Measurements from ENCODE around the gene UST. TPM values are rescaled to one million over a fixed set of nuclear protein-coding genes. Genes with fewer than 3 reads are reported as not detected.
"Not testable (repeated sequence)": the region's sequence is repeated elsewhere in the genome, so short reads cannot be mapped to it uniquely, and the experiment has no call there.

The UST gene
- total RNA-seq, 2 experiments from 2014 or later: 8.1 to 9.0 TPM

DNA sequence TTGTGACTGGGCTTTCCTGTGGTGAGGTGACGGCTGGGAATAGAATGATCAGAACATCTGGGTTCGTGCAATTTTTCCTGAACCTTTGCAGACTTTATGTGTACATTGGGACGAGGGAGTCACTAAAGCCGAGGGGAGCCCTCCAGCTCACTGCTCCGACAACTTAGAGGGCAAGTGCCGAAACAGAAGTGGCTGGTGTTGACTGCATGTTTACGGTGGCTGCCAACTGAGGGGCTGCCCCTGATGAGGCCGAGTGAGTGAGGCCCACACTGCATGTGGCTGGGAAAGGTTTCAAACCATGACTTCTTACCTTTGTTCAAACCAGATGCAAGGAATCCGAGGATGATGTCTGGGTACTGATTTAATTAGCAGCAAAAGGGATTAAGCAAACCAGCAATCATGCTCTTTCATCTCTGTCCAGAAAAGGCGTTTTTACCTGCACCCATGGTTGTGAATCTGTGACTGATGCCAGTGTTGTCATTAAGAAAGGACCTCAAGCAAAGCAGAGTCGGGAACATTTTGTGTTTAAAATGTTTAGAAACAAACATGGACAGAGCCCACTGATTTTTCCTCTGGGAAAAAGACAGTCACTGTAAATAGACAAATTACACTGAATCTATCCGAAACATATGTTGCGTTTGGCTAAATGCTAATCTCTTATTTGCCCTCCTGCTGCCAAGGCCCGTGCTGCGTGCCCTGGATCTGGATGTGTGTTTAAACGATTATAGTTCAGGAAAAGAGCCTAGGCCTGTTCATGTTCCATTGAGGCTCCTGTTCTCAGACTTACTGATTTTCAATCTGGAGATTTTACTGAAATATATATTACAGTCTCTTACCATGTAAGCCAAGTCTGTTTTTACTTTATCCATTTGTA, 105.1 kb downstream of the UST start:
- POLR2A ChIA-PET: no interaction called here

DNA sequence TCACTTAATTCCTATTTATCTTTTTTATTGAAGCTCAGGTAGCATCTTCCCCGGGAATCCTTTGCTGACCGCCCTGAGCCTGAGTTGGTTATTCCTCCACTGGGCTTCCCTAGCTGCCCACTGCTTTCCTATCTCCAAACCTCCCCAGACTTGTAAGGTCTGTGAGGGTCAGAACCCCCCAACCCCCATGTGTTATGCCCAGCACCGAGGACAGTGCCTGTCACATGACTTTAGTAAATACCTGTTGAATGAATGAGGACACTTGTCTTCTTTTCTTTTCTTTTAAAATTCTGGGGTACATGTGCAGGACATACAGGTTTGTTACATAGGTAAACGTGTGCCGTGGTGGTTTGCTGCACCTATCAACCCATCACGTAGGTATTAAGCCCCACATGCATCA, 105.9 kb downstream of the UST start:
- ChIA-PET POLR2A (no interaction called here), CTCF (no interaction called here)

More for the DNA sequence above, 105.1 kb downstream of the UST start:
- CTCF ChIA-PET: no interaction called here

DNA sequence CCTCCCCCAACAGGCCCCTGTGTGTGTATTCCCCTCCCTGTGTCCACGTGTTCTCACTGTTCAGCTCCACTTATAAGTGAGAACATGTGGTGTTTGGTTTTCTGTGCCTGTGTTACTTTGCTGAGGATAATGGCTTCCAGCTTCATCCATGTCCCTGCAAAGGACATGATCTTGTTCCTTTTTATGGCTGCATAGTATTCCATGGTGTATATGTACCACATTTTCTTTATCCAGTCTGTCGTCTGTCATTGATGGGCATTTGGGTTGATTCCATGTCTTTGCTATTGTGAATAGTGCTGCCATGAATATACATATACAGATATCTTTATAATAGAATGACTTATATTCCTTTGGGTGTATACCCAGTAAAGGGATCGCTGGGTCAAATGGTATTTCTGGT, 106.3 kb downstream of the UST start:
- CTCF ChIA-PET, POLR2A ChIA-PET: not testable (repeated sequence)

DNA sequence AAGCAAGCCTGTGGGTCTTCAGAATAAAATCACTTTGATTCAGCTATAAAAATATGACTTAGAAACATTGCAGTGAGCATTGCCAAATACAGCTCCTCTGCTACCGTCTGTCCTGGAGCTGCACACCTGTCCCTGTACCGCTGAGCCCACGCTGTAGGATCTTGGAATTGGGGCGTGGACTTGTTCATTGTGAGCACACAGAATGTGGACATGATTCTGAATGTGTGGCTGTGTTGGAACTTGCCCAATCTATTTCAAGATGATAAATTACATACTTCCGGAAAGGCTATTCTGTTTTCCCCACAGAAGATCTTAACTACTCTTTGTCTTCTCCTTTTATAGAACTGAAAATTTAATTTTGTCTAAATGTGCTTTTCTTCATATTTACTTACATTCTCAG, 107.3 kb downstream of the UST start:
- CTCF ChIA-PET: no interaction called here

DNA sequence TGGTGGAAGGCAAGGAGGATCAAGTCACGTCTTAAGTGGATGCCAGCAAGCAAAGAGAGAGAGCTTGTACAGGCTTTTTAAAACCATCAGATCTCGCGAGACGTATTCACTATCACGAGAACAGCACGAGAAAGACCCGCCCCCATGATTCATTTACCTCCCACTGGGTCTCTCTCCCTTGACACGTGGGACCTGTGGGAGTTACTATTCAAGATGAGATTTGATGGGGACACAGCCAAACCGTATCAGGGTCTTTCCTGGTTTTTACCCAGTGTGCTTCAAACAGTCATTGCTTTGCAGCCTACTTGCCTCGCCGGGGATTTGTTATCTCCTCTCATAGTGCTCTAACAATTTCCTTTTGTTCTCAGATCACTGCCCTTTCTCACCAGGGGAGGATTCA, 108.2 kb downstream of the UST start:
- CTCF ChIA-PET: interaction anchor here (0.9 kb wide), 1 partner anchor 19 kb away, joined by 3 read pairs; no protein-coding TSS in a partner anchor
- POLR2A ChIA-PET: interaction anchor here (1.0 kb wide), 1 partner anchor 13 kb away, joined by 3 read pairs; no protein-coding TSS in a partner anchor

More for the DNA sequence above, 107.3 kb downstream of the UST start:
- POLR2A ChIA-PET: no interaction called here

DNA sequence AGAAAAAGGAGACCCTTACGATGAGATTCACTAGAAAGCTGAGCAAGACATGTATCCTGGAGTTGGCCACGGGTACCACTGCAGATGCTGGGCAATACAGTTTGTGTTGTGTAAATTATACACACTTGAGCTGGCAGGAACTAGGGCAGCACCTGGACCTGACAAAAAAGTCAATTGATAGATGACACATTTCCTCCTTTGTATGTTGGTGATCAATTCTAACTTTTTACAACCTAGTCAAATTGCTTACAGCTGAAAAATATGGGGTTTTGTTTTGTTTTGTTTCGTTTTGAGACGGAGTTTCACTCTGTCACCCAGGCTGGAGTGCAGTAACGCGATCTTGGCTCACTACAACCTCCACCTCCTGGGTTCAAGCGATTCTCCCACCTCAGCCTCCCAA, 108.9 kb downstream of the UST start:
- ChIA-PET POLR2A (interaction anchor here (1.0 kb wide), 1 partner anchor 12 kb away, joined by 3 read pairs; no protein-coding TSS in a partner anchor), CTCF (interaction anchor here (0.9 kb wide), 1 partner anchor 20 kb away, joined by 3 read pairs; no protein-coding TSS in a partner anchor)

DNA sequence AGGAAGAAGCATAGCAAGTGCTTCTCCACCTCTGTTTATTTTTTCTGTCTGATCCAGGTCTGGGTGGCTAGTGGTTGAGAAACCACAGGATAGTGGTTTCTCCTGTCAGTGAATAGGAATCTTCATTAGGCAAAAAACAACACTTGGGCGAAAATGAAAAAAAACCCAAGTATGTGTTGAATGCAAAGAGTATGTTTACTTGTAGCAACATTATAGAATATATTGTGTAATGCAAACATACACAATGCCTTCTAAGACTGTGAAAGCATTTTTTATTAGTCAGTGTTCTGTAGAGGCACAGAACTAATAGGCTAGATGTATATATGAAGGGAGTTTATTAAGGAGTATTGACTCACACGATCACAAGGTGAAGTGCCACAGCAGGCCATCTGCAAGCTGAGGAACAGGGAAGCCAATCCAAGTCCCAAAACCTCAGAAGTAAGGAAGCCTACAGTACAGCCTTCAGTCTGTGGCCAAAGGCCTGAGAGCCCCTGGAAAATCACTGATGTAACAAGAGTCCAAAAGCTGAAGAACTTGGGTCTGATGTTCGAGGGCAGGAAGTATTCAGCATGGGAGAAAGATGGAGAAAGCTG, 111.1 kb downstream of the UST start:
- POLR2A ChIA-PET: no interaction called here
- CTCF ChIA-PET: interaction anchor here (0.6 kb wide), 1 partner anchor 388 kb away, joined by 4 read pairs; no protein-coding TSS in a partner anchor

DNA sequence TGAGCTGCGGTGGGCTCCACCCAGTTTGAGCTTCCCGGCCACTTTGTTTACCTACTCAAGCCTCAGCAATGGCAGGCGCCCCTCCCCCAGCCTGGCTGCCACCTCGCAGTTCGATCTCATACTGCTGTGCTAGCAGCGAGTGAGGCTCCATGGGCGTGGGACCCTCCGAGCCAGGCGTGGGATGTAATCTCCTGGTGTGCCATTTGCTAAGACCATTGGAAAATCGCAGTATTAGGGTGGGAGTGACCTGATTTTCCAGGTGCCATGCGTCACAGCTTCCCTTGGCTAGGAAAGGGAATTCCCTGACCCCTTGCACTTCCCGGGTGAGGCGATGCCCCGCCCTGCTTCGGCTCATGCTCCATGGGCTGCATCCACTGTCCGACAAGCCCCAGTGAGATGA, 117.3 kb downstream of the UST start:
- CTCF ChIA-PET, POLR2A ChIA-PET: not testable (repeated sequence)

DNA sequence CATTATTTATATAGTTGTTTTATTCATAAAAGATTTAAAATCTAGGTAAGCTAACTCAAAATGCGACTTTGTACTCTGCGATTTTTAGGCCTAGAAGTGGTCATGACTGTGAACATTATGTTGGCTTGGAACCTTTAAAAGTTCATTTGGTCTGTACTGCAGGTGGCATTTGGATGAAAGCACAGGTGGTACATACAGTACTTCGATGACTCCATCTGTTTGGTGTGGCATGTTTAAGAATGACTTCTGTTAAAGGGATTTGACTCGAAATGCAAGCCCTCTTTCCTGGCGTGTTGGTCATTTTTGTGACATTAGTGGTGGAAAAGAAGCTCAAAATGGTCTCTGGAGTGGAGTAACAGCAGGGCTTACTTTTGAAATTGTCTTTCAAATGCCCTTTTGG, 118.1 kb downstream of the UST start:
- POLR2A ChIA-PET: no interaction called here
- CTCF ChIA-PET: interaction anchor here (0.5 kb wide), 1 partner anchor 165 kb away, joined by 4 read pairs; no protein-coding TSS in a partner anchor

DNA sequence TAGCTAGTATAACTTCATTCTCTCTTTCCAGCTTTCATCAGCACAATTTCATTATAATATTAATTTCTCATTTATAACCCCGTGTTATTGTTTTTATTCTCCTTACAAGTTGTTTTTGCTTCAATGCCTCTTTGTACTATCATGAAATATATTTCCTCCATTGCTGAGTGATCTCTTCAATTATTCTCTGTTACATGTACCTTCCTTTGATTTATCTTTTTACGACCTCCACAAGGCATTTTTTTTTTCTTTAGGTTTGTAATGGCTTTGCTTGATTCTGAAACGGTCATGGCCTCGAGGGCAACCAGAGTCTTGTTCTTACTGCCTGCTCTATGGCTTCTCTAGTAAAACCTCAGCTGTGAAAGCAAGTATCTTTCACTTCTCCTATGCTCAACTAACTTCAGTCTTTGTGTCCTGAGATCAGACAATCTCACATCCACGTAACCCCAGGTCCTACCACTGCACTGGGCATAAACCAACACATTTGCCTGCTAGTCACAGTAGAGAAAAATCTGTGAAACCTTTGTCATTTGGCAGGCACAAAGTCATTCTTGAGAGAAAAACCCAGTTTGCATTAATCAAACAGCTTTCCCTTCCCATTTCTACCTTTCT, 119.9 kb downstream of the UST start:
- ChIA-PET CTCF (interaction anchor here (0.7 kb wide), 1 partner anchor 77 kb away, joined by 3 read pairs; no protein-coding TSS in a partner anchor), POLR2A (no interaction called here)

DNA sequence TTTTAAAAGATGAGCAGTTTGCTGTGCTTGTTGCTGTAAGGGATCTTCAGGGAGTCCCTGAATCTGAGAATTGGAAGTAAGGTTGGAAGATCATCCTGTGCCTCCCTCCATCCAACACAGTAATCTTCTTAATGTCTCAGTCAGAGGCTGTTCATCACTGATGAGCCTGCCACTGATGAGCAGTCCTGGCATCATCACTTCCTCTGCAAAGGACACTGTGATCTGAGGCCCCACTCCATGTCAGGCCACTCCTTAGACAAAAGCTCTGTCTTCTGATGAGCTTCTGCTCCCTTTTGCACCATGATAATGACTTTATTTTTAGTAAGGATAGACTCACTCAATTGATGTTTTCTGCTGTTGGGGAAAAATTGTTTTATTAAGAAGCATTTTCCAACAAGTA, 121.0 kb downstream of the UST start:
- CTCF ChIA-PET: interaction anchor here (1.2 kb wide), 1 partner anchor 80 kb away, joined by 3 read pairs; no protein-coding TSS in a partner anchor
- POLR2A ChIA-PET: interaction anchor here (0.7 kb wide), 1 partner anchor 13 kb away, joined by 3 read pairs; no protein-coding TSS in a partner anchor

DNA sequence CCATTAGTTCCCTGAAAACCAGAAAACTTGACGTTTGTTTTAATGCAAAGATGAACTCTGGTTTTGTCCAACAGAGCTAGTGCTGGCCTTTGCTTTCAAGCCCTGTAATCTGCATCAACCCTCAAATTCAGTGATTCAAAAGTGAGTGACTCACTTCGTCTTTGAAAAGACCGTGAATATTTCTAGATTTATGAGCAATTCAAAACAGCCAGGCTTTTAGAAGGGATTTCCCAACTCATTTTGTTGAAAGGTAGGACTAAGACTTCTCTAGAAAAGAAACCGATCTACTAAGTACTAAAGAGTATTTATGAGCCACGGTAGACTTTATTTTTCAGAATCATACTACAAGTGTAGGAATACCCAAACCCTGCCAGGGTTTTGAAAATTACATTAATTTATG, 121.5 kb downstream of the UST start:
- ChIA-PET POLR2A (no interaction called here), CTCF (interaction anchor here (1.2 kb wide), 1 partner anchor 80 kb away, joined by 3 read pairs; no protein-coding TSS in a partner anchor)

DNA sequence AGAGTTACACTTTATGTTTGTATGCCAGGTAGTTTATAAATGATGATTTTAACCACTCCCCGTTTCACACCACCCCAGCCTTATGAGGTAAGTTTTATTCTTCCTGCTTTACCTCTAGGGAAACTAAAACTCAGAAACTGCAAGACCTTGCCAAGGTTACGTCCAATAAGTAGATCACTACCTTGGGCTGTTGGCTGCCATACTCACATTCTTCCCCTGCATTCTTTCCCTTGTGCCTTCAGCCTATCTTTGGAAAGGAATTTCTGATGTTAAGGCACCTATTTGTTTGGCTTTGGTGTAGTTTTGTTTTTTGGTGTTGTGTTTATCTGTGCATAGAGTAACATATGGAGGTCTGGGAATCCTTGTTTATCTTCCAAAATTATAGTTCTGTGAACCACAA, 122.1 kb downstream of the UST start:
- POLR2A ChIA-PET: no interaction called here

DNA sequence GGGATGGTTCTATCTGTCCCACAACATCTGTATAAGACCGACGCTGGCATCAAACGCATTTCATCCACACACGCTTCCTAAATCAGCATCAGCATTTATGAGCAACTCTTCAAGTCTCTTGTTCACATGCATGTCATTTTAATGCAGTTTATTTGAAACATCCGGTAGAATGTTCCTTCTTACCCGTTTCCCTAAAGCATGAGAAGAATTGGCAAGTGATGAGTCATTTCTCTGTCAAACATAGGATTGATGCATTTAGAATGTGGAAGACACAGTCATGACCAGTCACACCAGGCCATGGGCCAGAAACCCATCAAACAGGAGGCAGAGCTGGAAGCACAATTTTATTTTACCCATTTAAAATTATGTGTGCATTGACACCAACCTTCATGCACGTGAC, 122.8 kb downstream of the UST start:
- POLR2A ChIA-PET: interaction anchor here (0.6 kb wide), 1 partner anchor 109 kb away, joined by 3 read pairs; no protein-coding TSS in a partner anchor

More for the DNA sequence above, 122.1 kb downstream of the UST start:
- CTCF ChIA-PET: interaction anchor here (0.9 kb wide), 1 partner anchor 79 kb away, joined by 3 read pairs; no protein-coding TSS in a partner anchor

DNA sequence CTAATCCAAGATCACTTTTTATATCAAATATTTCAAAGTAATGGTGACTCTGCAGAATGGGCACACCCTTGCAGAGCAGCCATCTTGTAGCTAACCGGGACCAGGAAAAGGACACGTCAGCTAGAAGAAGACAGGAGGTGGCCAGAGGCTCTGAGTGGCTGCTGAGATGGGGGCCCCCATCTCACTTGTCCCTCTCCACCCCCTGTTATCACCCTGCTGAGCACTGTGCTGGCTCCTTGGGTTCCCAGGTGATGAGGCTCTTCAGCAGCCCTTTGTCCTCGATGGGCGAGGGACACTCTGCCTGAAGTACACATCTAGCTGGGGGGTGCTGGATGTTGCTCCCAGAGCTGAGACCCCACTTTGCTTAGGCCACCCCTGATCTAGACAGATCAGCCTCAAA, 126.3 kb downstream of the UST start:
- CTCF ChIA-PET: interaction anchor here (0.7 kb wide), 1 partner anchor 72 kb away, joined by 3 read pairs; no protein-coding TSS in a partner anchor
- POLR2A ChIA-PET: no interaction called here

More for the DNA sequence above, 122.8 kb downstream of the UST start:
- CTCF ChIA-PET: interaction anchor here (0.9 kb wide), 1 partner anchor 78 kb away, joined by 3 read pairs; no protein-coding TSS in a partner anchor

DNA sequence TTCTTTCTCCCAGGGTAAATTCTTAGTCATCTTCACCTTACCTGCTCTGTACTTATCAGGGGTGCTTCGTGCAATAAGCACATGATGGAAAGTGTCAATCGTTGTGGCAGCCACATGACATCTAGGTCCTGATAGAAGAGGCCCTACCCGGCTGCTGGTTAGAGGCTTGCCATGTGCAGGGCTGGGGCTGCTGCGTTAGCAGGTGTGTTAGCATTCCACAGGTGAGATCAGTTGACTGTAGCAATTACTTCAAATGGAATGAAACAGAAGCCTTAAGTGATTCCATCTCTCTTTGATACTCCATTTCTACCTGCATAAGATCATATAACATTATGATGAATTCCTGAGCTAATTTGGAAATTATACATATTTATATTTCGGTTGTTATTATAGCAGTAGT, 127.0 kb downstream of the UST start:
- ChIA-PET CTCF (no interaction called here), POLR2A (no interaction called here)

DNA sequence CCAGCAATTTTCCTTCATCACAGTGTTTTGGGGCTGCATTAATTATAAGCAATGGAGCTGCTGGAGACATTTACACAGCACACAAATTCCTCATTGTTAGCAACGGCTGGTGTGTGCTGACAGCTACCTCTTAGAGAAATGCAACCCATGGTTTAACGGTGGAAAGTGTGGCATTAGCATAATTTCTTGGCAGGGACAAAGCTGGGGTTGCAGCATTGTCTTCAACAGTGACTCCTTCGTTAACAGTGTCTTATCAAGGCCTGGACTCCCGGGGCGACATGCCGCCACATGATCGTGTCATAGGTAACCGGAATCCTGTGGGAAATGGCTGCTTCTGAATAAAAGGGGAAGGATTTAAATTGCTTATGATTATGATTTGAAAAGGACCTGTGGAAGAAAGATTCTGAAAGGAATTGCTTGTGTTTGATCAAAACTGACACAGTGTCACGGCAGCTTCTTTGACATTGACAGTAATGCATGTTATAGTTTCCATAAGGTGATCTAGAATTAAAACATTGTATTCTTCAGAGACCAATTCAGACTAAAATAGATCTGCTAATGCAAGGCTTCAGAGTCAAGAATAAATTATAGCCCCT, 128.0 kb downstream of the UST start:
- CTCF ChIA-PET: no interaction called here
- POLR2A ChIA-PET: no interaction called here

DNA sequence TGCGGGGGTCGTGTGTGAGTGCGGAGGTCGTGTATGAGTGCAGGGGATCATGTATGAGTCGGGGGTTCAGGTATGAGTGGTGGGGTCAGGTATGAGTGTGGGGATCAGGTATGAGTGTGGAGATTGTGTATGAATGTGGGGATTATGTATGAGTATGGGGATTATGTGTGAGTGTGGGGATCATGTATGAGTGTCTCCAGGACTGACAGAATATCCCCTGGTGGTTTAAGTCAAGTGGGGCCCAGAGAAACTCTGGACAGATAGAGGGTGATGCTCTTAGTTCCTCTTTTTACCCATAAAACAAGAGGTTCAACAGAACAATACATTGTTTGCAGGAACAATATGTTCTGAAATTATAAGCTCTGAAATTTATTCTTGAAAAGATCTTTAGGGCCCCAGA, 131.9 kb downstream of the UST start:
- POLR2A ChIA-PET: no interaction called here
- CTCF ChIA-PET: no interaction called here

DNA sequence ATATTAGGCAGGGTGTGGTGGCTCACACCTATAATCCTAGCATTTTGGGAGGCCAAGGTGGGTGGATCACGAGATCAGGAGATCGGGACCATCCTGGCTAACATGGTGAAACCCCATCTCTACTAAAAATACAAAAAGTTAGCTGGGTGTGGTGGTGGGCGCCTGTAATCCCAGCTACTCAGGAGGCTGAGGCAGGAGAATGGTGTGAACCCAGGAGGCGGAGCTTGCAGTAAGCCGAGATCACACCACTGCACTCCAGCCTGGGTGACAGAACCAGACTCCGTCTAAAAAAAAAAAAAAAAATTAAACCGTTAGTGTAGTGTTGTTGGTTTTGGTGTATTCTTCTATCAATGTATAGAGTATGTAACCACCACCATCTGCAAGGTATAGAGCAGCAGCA, 133.9 kb downstream of the UST start:
- POLR2A ChIA-PET, CTCF ChIA-PET: not testable (repeated sequence)

All from activated CD8-positive, alpha-beta memory T cell treated with anti-CD3 and anti-CD28 coated beads for 36 hours (primary cell).